Stomach (tissue), 9 donors: ENCODE data around the gene IL32. TPM values are rescaled to one million over a fixed set of nuclear protein-coding genes. Genes with fewer than 3 reads are reported as not detected.

ENCODE experiments used
- DNase-seq, 2 donors: peaks; one replicate each; pipeline versions ENCODE4 v3.0.0 to v3.0.0-alpha.2; 2013 to 2019
- H3K27ac ChIP-seq, 5 donors: fragments of 200-600 bp in 4 of 5; sonication (generic) in 4 of 5; one replicate each; pipeline ENCODE4 v1.5.1; 2013 to 2019; ENCODE audit warnings: mild to moderate bottlenecking in 1 of 5, moderate library complexity in 1 of 5
- H3K27me3 ChIP-seq, 3 donors: fragments of 200-600 bp; sonication (generic); one replicate each; pipeline ENCODE4 v1.5.1; 2017 to 2019; ENCODE audit warnings: mixed run types in 1 of 3
- H3K36me3 ChIP-seq, 4 donors: fragments of 200-600 bp; sonication (generic); 1 replicate in 3 of 4; 2 replicates in 1 of 4; pipeline ENCODE4 v1.5.1; 2016 to 2019
- H3K4me1 ChIP-seq, 4 donors: fragments of 200-600 bp; sonication (generic); one replicate each; pipeline ENCODE4 v1.5.1; 2016 to 2019
- H3K4me3 ChIP-seq, 4 donors: fragments of 200-600 bp; sonication (generic) in 3 of 4; one replicate each; pipeline ENCODE4 v1.5.1; 2016 to 2019; ENCODE audit warnings: mild to moderate bottlenecking in 1 of 4
- H3K9me3 ChIP-seq, 4 donors: fragments of 200-600 bp; sonication (generic); one replicate each; pipeline ENCODE4 v1.5.1; 2016 to 2019
- EP300 ChIP-seq: sonication (generic); formaldehyde crosslinking; IDR thresholded peaks from one replicate; pipeline ENCODE4 v1.6.1; 2017; ENCODE audit warnings: antibody characterized with exemption
- POLR2A ChIP-seq, 4 donors: fragments of 450-650 bp; IDR thresholded peaks; one replicate each; pipeline ENCODE4 v1.6.1; 2016; ENCODE audit warnings: antibody characterized with exemption in 4 of 4, control low read depth in 2 of 4, mild to moderate bottlenecking in 1 of 4, moderate library complexity in 1 of 4
- POLR2AphosphoS5 ChIP-seq, 3 donors: sonication (generic); formaldehyde crosslinking; IDR thresholded peaks; one replicate each; pipeline ENCODE4 v1.6.1; 2016; ENCODE audit warnings: antibody characterized with exemption in 3 of 3
- WGBS, 5 donors: extraction: QIAGEN DNeasy Blood & Tissue Kit in 3 of 5; methylation state at CpG; one replicate each; pipeline versions ENCODE4 v1.1.5 to v1.1.7; 2013 to 2018; 5-methylcytosine and 5-hydroxymethylcytosine counted together
- intact Hi-C: fragments of 100-400 bp; cut with DNase I; formaldehyde crosslinking; loops from one replicate; pipeline ENCODE4 v1.15.1; 2023; ENCODE audit warnings: low total_unique reads
- polyA plus RNA-seq, 3 donors: library from polyadenylated mRNA; stranded (reverse); fragments of 200-250 nt; gene quantifications; one replicate each; pipeline ENCODE4 v1.2.3, GENCODE V29; 2013
- total RNA-seq, 5 donors: library from RNA; depleted of rRNA; stranded (reverse); fragments of >200 nt; gene quantifications; one replicate each; pipeline versions ENCODE4 v1.1.0 to v1.2.3, GENCODE V29; 2014 to 2016
- TF ChIP-seq, protein P1 (sequence below), 7 experiments: fragments of 450-650 bp in 4 of 7; fragments of 200-600 bp in 3 of 7; sonication (generic) in 3 of 7; IDR thresholded peaks; one replicate each; pipeline ENCODE4 v1.5.1; 2016 to 2019; ENCODE audit warnings: antibody characterized with exemption in 7 of 7, control low read depth in 2 of 7, mild to moderate bottlenecking in 1 of 7
- donor health status: healthy with polysubstance abuse.
- donor health status: Bipolar disorder and iron deficiency.
- donor health status: healthy.

The IL32 gene
- total and polyA plus RNA-seq, 8 donors = 9.9 to 504 (median 75.7) TPM

DNA sequence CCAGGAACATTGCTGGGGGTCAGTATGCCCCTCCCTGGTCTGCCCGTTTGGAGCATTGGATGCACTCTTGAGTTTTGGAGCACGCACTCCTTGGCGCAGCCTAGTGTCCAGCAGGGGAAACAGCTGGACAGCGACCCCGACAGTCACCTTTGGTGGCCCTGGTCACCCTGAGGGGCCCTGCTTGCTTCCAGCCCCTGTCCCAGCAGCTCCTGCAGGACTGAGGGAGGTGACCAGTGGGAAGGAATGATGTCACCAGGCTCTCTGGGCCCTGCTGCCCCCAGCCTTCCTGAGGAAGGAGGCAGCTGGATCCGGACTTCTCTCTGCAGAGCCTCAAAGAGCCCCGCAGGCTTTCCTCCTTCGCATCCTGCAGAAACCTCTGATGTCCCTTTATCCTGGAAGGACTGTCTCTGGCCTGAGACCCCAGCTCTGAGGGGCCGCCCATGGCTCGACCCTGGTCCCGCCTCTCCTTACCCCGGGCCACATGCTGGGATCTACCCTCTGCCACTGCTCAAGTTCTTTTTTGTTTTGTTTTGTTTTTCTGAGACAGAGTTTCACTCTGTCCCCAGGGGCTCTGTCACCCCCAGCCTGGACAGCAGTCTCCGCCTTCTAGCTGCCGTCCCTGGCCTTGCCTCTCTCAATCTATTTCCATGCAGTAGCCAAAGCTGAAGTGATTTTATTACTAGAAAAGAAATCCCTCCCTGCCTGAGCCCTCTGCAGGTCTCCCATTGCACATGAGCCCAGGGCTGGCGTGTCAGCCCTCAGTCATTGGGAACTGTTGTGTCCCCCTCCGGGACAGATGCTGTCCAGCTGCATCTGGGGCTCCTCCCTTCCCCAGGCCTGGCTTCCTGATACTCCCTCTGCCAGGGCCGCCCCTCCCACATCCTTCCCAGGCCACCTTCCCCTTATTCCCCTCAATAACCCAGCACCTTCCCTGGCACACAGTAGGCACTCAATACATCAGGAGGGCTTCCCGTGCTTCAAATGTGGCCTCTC is 22.1 kb downstream of the IL32 start:
- Histone ChIP-seq H3K27ac (peak overlapping the region; percentile 3 to 69 (median 53)), H3K36me3 (no peaks in the 10 kb centered on the region), H3K4me3 (peak overlapping the region in 2 of 4 donors; percentile 18 to 28), H3K9me3 (no peaks in the 10 kb centered on the region), H3K4me1 (peaks cover 0 to 25% (median 7%) of the 10 kb centered on the region in 4 donors), H3K27me3 (peaks cover 0 to 20% (median 3%) of the 10 kb centered on the region in 3 donors)
- intact Hi-C loops = no loop called here
- peak in 1 of 2 donors; percentile 73 for DNase-seq
- TF ChIP-seq EP300 = no peak
- TF ChIP-seq, protein P1, sequence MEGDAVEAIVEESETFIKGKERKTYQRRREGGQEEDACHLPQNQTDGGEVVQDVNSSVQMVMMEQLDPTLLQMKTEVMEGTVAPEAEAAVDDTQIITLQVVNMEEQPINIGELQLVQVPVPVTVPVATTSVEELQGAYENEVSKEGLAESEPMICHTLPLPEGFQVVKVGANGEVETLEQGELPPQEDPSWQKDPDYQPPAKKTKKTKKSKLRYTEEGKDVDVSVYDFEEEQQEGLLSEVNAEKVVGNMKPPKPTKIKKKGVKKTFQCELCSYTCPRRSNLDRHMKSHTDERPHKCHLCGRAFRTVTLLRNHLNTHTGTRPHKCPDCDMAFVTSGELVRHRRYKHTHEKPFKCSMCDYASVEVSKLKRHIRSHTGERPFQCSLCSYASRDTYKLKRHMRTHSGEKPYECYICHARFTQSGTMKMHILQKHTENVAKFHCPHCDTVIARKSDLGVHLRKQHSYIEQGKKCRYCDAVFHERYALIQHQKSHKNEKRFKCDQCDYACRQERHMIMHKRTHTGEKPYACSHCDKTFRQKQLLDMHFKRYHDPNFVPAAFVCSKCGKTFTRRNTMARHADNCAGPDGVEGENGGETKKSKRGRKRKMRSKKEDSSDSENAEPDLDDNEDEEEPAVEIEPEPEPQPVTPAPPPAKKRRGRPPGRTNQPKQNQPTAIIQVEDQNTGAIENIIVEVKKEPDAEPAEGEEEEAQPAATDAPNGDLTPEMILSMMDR (IDR thresholded peaks at IDR 0.05) = peak in 1 of 7 experiments; percentile 10
- 57 to 75% (median 67%) methylated on average over 12 to 18 of the region's 18 CpGs for WGBS, 5 donors

DNA sequence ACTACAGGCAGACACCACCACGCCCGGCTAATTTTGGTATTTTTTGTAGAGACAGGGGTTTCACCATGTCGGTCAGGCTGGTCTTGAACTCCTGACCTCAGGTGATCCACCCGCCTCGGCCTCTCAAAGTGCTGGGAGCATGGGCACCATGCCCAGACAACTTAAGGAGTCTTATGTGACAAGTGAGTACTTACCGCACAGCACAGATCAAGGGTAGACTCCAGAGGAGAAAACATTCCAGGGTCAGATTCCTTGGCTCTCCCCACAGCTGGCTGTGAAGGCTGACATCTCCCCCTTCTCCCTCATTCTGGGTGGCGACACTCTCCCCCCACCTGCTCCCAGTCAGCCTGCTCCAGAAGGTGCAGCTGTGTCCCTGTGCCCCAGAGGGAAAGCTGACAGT is 23.0 kb downstream of the IL32 start:
- TF ChIP-seq POLR2AphosphoS5 (IDR thresholded peaks at IDR 0.05) (no peak), POLR2A (IDR thresholded peaks at IDR 0.05) (no peak), EP300 (no peak)
- TF ChIP-seq, protein P1 (IDR thresholded peaks at IDR 0.05) = no peak
- 57 to 70% (median 66%) methylated on average over 7 of the region's 7 CpGs for WGBS, 5 donors

DNA sequence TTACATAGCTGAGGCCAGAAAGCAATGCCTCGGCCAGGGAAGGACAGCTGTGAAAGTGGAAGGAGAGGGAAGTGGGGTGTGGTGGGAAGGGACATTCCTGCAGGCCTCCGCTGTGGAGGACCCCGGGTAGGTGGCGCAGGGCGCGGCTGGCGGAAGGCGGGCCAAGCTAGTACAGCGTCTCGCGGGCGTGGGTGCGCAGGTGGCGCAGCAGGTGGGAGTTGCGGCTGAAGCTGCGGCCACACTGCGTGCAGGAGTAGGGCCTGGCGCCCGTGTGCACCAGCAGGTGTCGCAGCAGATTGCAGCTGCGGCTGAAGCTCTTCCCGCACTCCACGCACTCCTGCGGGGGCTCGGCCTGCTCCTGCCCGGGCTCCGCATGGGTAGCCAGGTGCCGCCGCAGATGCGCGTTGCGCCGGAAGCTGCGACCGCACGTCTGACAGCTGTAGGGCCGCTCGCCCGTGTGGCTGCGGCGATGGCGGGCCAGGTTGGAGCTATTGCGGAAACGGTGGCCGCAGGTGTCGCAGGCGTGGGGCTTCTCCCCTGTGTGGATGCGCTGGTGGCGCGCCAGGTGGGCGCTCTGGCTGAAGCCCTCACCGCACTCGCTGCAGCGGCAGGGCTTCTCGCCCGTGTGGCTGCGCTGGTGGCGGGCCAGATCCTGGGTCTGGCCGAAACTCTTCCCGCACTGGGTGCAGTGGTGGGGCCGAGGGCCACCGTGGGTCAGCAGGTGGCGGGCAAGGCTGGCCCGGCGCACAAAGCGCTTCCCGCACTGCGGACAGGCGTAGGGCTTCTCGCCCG is 23.7 kb downstream of the IL32 start:
- Histone ChIP-seq H3K4me1 (peaks cover 0 to 25% (median 7%) of the 10 kb centered on the region in 4 donors), H3K27me3 (peaks cover 0 to 26% (median 8%) of the 10 kb centered on the region in 3 donors), H3K4me3 (no peak overlapping the region), H3K27ac (no peak overlapping the region), H3K9me3 (no peaks in the 10 kb centered on the region), H3K36me3 (no peaks in the 10 kb centered on the region)
- intact Hi-C loops = no loop called here
- WGBS, 5 donors = 91 to 97% (median 95%) methylated on average over 32 to 71 of the region's 71 CpGs
- TF ChIP-seq POLR2A (IDR thresholded peaks at IDR 0.05) = no peak
- TF ChIP-seq, protein P1 (IDR thresholded peaks at IDR 0.05) = no peak
- TF ChIP-seq POLR2AphosphoS5 (IDR thresholded peaks at IDR 0.05) = no peak
- no peak for TF ChIP-seq EP300
- no peak for DNase-seq

More for the DNA sequence above, 23.0 kb downstream of the IL32 start:
- Histone ChIP-seq H3K4me3 (no peak overlapping the region), H3K27me3 (peaks cover 0 to 26% (median 8%) of the 10 kb centered on the region in 3 donors), H3K27ac (no peak overlapping the region), H3K4me1 (peaks cover 0 to 25% (median 7%) of the 10 kb centered on the region in 4 donors), H3K9me3 (no peaks in the 10 kb centered on the region), H3K36me3 (no peaks in the 10 kb centered on the region)
- DNase-seq = no peak
- intact Hi-C loops = no loop called here
